GM23248 (cell line): ENCODE measurements around the gene PRSS22. TPM values are rescaled to one million over a fixed set of nuclear protein-coding genes. Genes with fewer than 3 reads are reported as not detected.

Source experiments
- DNase-seq: peaks from one replicate; pipeline ENCODE4 v3.0.0-alpha.2; 2015
- H2AFZ ChIP-seq: fragments of 200-600 bp; sonication (generic); 2 replicates; pipeline ENCODE4 v1.6.1; 2016; ENCODE audit warnings: antibody characterized with exemption
- H3F3A ChIP-seq: fragments of 200-600 bp; sonication (generic); 2 replicates; pipeline ENCODE4 v1.6.1; 2016; ENCODE audit warnings: mild to moderate bottlenecking, antibody characterized with exemption, mixed run types; ENCODE audit not compliant: insufficient read depth
- H3K27ac ChIP-seq: fragments of 200-600 bp; sonication (generic); 2 replicates; pipeline ENCODE4 v1.5.1; 2016; ENCODE audit warnings: mild to moderate bottlenecking
- H3K27me3 ChIP-seq: fragments of 200-600 bp; sonication (generic); replicated peaks from 2 replicates; pipeline ENCODE4 v1.6.1; 2016; ENCODE audit warnings: mild to moderate bottlenecking; ENCODE audit not compliant: insufficient read depth
- H3K36me3 ChIP-seq: fragments of 200-600 bp; sonication (generic); 2 replicates; pipeline ENCODE4 v1.6.1; 2016; ENCODE audit warnings: low read depth, mild to moderate bottlenecking
- H3K4me1 ChIP-seq: fragments of 200-600 bp; sonication (generic); 2 replicates; pipeline ENCODE4 v1.6.1; 2016; ENCODE audit warnings: mild to moderate bottlenecking; ENCODE audit not compliant: insufficient read depth
- H3K4me2 ChIP-seq: fragments of 200-600 bp; sonication (generic); one replicate; pipeline ENCODE4 v1.6.1; 2016; ENCODE audit warnings: mild to moderate bottlenecking; ENCODE audit not compliant: unreplicated experiment
- H3K4me3 ChIP-seq: fragments of 200-600 bp; sonication (generic); 2 replicates; pipeline ENCODE4 v1.5.1; 2016; ENCODE audit warnings: mild to moderate bottlenecking
- H3K79me2 ChIP-seq: fragments of 200-600 bp; sonication (generic); 2 replicates; pipeline ENCODE4 v1.6.1; 2016; ENCODE audit warnings: mild to moderate bottlenecking; ENCODE audit not compliant: insufficient read depth
- H3K9ac ChIP-seq: fragments of 200-600 bp; sonication (generic); 2 replicates; pipeline ENCODE4 v1.6.1; 2016; ENCODE audit warnings: mild to moderate bottlenecking
- H3K9me2 ChIP-seq: fragments of 200-600 bp; sonication (generic); 2 replicates; pipeline ENCODE4 v1.6.1; 2016; ENCODE audit warnings: mixed run types, mild to moderate bottlenecking, moderate library complexity; ENCODE audit not compliant: insufficient read depth
- H3K9me3 ChIP-seq: fragments of 200-600 bp; sonication (generic); one replicate; pipeline ENCODE4 v1.6.1; 2017; ENCODE audit warnings: low read depth
- H4K20me1 ChIP-seq: fragments of 200-600 bp; sonication (generic); 2 replicates; pipeline ENCODE4 v1.6.0; 2016; ENCODE audit not compliant: insufficient read depth
- EZH2 ChIP-seq: fragments of 200-600 bp; sonication (generic); IDR thresholded peaks from 2 replicates; pipeline ENCODE4 v1.6.1; 2018; ENCODE audit warnings: antibody characterized with exemption, mild to moderate bottlenecking; ENCODE audit not compliant: insufficient read depth, poor library complexity, severe bottlenecking
- EZH2phosphoT487 ChIP-seq: fragments of 200-600 bp; sonication (generic); IDR thresholded peaks from 2 replicates; pipeline ENCODE4 v1.6.1; 2018; ENCODE audit warnings: antibody characterized with exemption, moderate library complexity, mild to moderate bottlenecking, low read depth; ENCODE audit not compliant: insufficient read depth
- WGBS, 2 experiments: methylation state at CpG; one replicate each; pipeline ENCODE4 v1.1.6; 2015 to 2017; ENCODE audit warnings: low lambda C conversion rate in 2 of 2, low coverage in 1 of 2; ENCODE audit errors: missing lambda C conversion rate in 2 of 2; 5-methylcytosine and 5-hydroxymethylcytosine counted together
- in situ Hi-C: fragments of 300-500 bp; cut with MboI; formaldehyde crosslinking; loops from 2 replicates; pipeline ENCODE4 v1.15.0; 2020
- polyA plus RNA-seq: library from polyadenylated mRNA; unstranded; fragments of >200 nt; fragmentation: Nextera tagmentation; extraction: Ambion mirVana; gene quantifications from 2 replicates; pipeline ENCODE4 v1.2.1, GENCODE V29; 2016
- total RNA-seq: library from RNA; depleted of rRNA; stranded (reverse); fragments of >200 nt; shearing (Covaris generic); gene quantifications from 2 replicates; pipeline ENCODE4 v1.2.3, GENCODE V29; 2014

Gene PRSS22
- total and polyA plus RNA-seq, 2 experiments from 2014 or later = not detected

- no peaks in the 10 kb centered on the region for H3K9me2 ChIP-seq
- peaks cover 6% of the 10 kb centered on the region; the same call in 1 of the 2 replicates for H3K4me1 ChIP-seq
- no peak overlapping the region for H3K27ac ChIP-seq
- H3K9ac ChIP-seq = no peak overlapping the region
- H3K27me3 ChIP-seq = no peaks in the 10 kb centered on the region
- H3K4me3 ChIP-seq = no peak overlapping the region
- H3K9me3 ChIP-seq = no peaks in the 10 kb centered on the region
- H3K36me3 ChIP-seq = no peaks in the 10 kb centered on the region
- H3F3A ChIP-seq = no peaks in the 10 kb centered on the region
- no peaks in the 10 kb centered on the region for H4K20me1 ChIP-seq
- no peaks in the 10 kb centered on the region for H3K79me2 ChIP-seq
- in situ Hi-C loops = no loop called here
- H2AFZ ChIP-seq = no peak overlapping the region
- WGBS, 2 experiments = 55 to 59% methylated on average over 3 to 4 of the region's 4 CpGs
- TF ChIP-seq EZH2phosphoT487 (no peak), EZH2 (no peak)
- H3K4me2 ChIP-seq = no peak overlapping the region
- no peak for DNase-seq
Observed at GRCh38 chr16:2866431-2866830, 8.5 kb upstream of the PRSS22 start.

GRCh38 chr16:2865651-2866050 is 7.7 kb upstream of the PRSS22 start:
- H3K27me3 ChIP-seq = no peaks in the 10 kb centered on the region
- peaks cover 6% of the 10 kb centered on the region; the same call in 1 of the 2 replicates for H3K4me1 ChIP-seq
- no peaks in the 10 kb centered on the region for H3K9me2 ChIP-seq
- H3K27ac ChIP-seq = no peak overlapping the region
- in situ Hi-C loops = no loop called here
- H2AFZ ChIP-seq = no peak overlapping the region
- H3K9me3 ChIP-seq = no peaks in the 10 kb centered on the region
- 62% methylated on average over 4 of the region's 4 CpGs for WGBS, 2 experiments
- no peak overlapping the region for H3K4me2 ChIP-seq
- H3F3A ChIP-seq = no peaks in the 10 kb centered on the region
- H3K36me3 ChIP-seq = no peaks in the 10 kb centered on the region
- H3K9ac ChIP-seq = no peak overlapping the region
- no peaks in the 10 kb centered on the region for H3K79me2 ChIP-seq
- H4K20me1 ChIP-seq = no peaks in the 10 kb centered on the region
- no peak overlapping the region for H3K4me3 ChIP-seq
- DNase-seq = no peak
- no peak for TF ChIP-seq EZH2phosphoT487
- no peak for TF ChIP-seq EZH2

- no peak for TF ChIP-seq EZH2phosphoT487
- TF ChIP-seq EZH2 = no peak
- H3K4me1 ChIP-seq = no peaks in the 10 kb centered on the region
- DNase-seq = peak; percentile 47
- no peak overlapping the region for H3K27ac ChIP-seq
- in situ Hi-C loops = no loop called here
- no peaks in the 10 kb centered on the region for H3K9me3 ChIP-seq
- no peaks in the 10 kb centered on the region for H3K36me3 ChIP-seq
- WGBS, 2 experiments = 44 to 45% methylated on average over 8 of the region's 8 CpGs
- no peaks in the 10 kb centered on the region; the same call in 1 of the 2 replicates for H3K27me3 ChIP-seq
- H3K4me2 ChIP-seq = no peak overlapping the region
- H2AFZ ChIP-seq = no peak overlapping the region
- H4K20me1 ChIP-seq = no peaks in the 10 kb centered on the region
- no peak overlapping the region for H3K9ac ChIP-seq
- no peaks in the 10 kb centered on the region for H3K9me2 ChIP-seq
- H3K4me3 ChIP-seq = no peak overlapping the region
- no peaks in the 10 kb centered on the region for H3K79me2 ChIP-seq
- H3F3A ChIP-seq = no peaks in the 10 kb centered on the region
Observed at GRCh38 chr16:2860826-2861567, 3.0 kb upstream of the PRSS22 start.

DNA sequence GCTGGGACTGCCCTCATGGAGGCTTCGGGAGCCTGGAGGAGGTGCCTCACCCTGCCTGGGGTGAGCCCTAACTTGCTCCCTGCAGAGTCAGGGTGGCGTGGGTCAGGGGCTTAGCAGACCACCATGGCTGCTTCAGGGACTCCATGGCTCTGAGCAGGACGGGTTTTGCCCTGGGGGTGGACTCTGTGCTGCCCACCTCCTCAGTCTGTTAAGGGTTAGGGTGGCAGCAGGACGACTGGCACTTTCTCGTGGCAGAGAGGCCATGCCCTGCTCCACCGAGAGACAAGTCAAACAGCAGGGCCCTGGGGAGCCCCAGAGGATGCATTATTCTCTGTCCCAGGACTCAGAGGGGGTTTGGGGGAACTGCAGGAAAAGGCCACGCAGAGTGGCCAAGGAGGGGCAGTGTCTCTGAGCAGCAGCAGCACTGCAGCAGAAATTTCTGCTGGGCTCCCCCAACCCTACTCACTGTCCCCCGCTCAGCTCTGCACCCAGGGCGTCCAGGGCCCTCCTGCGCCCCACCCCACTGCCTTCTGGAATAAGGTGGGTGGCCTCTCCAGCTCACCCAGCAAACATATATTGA is 1.8 kb upstream of the PRSS22 start:
- WGBS, 2 experiments = 44 to 53% methylated on average over 8 to 10 of the region's 10 CpGs
- H3K9me3 ChIP-seq = no peaks in the 10 kb centered on the region
- no peak overlapping the region for H3K4me3 ChIP-seq
- no peak for DNase-seq
- H3K9me2 ChIP-seq = no peaks in the 10 kb centered on the region
- in situ Hi-C loops = no loop called here
- no peak overlapping the region for H3K4me2 ChIP-seq
- no peaks in the 10 kb centered on the region for H3K36me3 ChIP-seq
- H3K79me2 ChIP-seq = no peaks in the 10 kb centered on the region
- no peak overlapping the region for H3K27ac ChIP-seq
- H3K27me3 ChIP-seq = no peaks in the 10 kb centered on the region; the same call in 1 of the 2 replicates
- H4K20me1 ChIP-seq = no peaks in the 10 kb centered on the region
- H3K4me1 ChIP-seq = no peaks in the 10 kb centered on the region
- no peak overlapping the region for H3K9ac ChIP-seq
- TF ChIP-seq EZH2phosphoT487 (no peak), EZH2 (no peak)
- H2AFZ ChIP-seq = no peak overlapping the region
- H3F3A ChIP-seq = no peaks in the 10 kb centered on the region
